IPS-NIHi11 (cell line): ENCODE data around the gene TCN2.
"Not testable (repeated sequence)": the region's sequence is repeated elsewhere in the genome, so short reads cannot be mapped to it uniquely, and the experiment has no call there.

Source experiments
- DNase-seq: peaks from one replicate; pipeline ENCODE4 v3.0.0; 2012; ENCODE audit warnings: mixed read lengths, low spot score

Gene TCN2

DNA sequence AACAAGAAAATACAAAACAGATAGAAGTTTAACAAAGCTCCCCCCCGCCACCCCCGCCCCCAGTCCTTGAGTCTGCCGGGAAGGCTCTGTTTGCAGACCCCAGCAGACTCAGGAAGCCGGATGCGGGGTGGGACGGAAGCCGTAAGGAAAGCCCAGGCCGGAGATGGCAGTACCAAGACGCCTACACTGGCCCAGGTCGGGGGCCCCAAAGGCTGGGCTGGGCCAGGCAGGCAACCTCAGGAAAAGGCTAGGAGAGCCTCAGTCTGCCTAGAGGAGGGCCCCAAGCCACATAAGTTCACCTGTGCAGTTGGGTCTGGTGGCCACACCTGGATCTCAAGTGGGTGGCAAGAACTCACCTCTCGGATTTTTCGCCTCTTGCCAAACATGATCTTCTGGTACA lies 28.5 kb upstream of the TCN2 start:
- DNase-seq: no peak

DNA sequence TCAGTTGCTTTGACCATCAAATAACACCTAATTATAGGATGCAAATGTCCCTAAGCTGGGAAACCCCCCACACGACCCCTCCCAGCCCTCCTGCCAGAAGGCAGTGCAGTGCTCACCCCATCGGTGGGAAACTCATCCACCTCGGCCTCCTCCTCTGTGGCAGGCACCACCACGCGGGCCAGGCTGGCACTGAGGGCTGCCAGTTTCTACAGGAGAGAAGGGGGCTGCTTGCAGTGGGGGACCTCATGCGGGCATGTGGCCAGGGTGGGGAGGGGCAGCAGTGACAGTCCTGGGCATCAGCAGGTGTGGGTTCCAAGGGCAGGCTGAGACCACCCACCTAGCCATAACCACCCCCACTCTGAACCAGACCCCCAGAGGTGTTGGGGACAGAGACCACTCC lies 26.1 kb upstream of the TCN2 start:
- no peak for DNase-seq

DNA sequence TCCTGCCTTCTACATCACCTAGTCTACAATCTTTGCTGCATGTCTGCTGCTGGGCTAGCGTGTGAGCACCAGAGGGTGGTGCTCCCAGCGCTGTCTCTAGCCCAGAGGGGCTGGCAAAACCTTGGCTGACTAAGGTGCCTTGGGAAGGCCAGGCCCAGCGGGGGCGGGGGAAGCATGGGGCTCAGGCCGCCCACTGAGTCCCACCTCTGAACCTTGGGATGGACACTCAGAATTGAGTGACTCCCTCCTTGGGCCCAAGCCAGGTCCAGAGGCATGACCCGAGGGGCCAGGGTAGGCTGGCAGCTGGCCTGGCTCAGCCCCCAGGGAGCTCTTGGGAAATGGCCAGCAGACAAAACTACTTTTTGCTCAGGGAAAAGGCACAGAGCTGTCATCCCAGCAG lies 24.9 kb upstream of the TCN2 start:
- DNase-seq: no peak

DNA sequence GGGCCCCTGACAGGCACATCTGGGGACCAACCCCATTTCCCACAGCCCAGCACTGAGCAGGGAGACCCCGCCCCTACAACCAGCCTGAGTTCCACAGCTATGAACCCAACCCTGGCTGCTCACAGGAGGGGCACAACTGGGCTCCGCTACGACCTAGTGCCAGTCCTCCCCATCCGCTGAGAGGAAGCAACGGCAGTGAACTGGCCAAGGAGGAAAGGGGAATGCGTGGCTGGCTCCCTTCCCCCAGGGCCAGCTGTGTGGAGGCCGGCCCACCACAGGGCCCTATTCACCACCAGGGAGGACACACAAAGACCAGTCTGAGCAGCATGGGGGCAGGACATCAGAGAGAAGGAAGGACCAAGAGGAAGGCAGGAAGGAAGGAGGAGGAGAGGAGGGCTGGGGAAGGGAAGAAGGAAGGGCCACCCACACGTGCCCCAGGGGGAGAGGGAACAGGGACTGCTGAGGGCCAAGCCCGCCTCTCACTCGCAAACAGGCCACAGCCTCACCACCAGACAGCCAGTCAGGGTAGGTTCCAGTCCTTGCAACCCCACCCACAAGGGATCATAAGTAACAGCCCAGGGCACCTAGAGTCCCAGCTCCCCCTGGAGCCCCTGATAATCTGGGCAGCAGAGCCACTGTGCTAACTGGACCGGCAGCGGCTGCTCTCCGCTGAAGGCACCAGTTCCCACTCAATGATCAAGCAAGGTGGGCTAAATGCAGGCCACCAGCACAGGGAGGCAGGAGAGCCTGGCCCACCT lies 24.0 kb upstream of the TCN2 start:
- DNase-seq: no peak

DNA sequence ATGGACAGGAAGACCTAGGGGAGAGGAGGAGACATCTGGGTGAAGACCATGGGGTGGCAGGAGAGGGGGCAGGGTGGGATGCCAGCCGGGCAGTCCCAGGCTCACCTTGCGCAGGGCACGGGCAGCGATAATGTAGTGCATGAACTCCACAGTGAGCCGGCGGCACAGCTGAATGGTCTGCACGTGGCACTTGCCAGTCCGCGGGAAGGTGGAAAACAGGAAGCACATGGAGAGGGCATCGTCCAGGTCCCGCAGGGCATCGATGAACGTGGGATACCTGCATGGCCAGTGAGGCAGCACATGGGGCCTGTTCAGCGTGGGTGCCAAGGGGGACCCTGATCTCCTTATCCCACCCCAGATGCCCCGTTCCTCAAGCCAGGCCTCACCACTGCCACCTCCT lies 22.5 kb upstream of the TCN2 start:
- DNase-seq: no peak

DNA sequence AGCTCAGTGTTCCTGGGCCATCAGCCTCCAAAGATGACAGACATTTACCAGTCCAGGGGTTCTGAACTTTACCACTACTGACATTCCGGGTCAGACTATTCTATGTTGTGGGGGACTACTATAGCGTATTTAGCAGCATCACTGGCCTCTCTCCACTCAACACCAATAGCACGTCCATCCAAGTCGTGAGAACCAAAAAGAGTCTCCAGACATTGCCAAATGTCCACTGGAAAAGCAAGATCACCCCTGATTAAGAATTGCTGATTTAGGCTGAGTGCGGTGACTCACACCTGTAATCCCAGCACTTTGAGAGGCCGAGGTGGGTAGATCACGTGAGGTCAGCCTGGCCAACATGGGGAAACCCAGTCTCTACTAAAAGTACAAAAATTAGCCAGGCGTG lies 20.6 kb upstream of the TCN2 start:
- DNase-seq: no peak

DNA sequence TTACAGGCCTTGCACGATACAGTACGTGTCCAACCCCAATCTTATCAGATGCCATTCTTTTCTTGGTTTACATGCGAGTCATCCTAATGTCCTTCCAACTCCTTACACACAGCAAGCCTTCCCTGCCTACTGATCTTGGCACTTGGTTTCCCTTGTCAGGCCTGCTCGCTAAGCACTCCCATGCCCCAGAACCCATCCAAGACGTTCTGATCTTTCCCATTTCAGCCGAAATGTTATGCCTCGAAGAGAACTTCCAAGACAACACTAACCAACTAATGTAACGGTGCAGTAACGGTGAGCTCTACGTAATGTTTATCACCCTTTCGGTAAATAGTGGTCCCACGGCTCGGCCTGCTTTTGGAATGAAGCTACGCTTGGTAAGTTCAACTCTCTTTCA lies 15.8 kb upstream of the TCN2 start:
- DNase-seq: no peak

DNA sequence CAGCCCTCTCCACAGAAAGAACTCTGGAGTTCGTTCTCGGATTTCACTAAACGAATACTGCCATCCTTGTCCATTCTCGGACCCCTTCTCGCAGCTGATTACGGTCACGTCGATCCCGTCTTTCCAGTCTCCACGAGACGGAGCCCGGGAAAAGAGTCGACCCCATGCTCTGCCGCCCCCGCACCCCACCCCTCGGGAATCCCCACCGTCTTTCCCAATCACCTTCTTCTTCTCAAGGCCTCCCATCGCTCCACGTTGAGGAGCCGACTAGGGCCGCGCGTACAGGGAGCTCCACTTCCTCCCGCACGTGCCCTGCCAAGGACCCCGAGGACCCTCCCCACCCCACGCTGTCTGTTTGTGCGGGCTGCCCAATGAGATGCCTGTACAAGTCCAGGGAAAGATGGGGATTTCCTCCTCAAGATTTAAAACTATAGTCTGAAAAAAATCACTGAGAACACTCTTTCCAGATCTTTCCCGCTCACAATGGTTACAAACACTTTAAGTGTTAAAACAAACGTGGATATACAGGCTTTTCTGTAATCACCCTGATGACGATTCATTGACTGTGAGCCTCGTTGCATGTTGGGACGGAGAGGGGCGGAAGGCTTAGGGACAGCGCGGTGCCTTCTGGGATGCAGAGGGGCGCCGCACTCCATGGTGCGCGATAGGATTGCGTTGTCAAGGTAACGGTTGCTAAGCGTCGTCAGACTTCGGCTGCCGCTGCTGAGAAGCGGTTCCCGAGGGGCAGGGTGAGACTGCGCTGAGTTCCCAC lies 15.2 kb upstream of the TCN2 start, which contains the start of gene PES1:
TSS of gene PES1 (minus strand) at position 323 of the 772 bp plus-strand sequence. CDS start at position 246, 77 bp downstream.
- DNase-seq: peak; percentile 96

DNA sequence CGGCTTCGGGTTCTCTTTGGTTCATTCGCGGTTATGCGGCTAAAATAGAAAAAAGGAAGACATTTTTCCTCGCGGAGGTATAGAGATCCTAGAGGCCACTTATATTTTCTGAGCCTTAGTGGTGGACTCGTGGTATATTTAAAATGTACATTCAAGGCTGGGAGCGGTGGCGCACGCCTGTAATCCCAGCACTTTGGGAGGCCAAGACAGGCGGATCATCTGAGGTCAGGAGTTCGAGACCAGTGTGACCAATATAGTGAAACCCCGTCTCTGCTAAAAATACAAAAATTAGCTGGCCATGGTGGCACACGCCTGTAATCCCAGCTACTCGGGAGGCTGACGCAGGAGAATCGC lies 14.6 kb upstream of the TCN2 start:
- not testable (repeated sequence) for DNase-seq

DNA sequence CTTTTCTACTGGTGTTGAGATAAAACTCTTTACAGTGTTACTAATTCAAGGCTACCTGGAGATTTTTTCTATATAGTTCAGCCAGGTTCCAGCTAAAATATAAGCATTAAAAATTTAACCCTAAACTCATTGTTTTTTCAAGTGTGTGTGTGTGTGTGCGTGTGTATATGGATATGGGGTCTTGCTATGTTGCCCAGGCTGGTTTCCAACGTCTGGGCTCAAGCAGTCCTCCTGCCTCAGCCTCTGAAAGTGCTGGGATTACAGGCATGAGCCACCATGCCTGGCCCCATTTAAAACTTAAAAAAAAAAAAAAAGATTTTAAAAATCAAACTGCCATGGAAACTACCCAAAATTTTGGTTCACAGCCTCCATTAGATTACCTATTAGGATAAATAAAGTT lies 10.8 kb upstream of the TCN2 start:
- no peak for DNase-seq

DNA sequence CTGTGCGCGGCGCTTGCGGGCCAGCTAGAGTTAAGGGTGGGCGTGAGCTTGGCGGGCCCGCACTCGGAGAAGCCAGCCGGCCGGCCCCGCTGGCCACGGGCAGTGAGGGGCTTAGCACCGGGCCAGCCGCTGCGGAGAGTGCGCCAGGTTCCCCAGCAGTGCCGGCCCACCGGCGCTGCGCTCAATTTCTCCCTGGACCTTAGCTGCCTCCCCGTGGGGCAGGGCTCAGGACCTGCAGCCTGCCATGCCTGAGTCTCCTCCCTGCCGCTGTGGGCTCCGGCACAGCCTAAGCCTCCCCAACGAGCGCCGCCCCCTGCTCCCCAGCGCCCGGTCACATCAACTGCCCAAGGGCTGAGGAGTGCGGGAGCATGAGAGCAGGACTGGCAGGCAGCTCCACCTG lies 10.1 kb upstream of the TCN2 start:
- DNase-seq: no peak

DNA sequence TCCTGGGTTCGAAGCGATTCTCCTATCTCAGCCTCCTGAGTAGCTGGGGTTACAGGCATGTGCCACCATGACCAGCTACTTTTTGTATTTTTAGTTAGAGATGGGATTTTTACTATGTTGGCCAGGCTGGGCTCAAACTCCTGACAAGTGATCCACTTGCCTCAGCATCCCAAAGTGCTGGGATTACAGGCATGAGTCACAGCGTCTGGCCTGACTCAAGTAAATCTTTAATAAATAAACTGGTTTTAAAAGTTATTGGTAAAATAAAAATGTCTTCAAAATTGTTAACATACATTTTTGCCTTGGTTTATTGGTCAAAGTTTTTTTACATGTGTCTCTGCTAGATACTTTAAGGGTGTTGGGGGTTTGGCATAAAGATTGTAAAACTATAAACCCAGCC lies 8.0 kb upstream of the TCN2 start:
- no peak for DNase-seq

DNA sequence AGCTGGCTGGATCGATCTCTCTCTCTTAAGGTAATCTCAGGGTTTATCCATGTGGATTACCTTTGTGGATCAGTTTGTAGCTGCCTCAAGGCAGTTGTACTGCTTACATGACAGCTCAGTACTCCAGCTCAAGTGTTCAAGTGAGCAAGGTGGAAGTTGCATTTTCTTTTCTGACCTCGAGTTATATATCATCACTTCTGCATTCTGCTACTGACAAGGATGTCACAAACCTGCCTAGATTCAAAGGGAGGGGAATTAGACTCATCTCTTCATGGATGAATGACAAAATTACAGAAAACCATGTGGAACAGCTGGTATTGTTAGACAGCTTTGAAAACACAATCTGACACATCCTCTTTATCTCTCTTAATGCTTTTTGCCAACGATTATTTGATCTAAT lies 6.1 kb upstream of the TCN2 start:
- DNase-seq: no peak

DNA sequence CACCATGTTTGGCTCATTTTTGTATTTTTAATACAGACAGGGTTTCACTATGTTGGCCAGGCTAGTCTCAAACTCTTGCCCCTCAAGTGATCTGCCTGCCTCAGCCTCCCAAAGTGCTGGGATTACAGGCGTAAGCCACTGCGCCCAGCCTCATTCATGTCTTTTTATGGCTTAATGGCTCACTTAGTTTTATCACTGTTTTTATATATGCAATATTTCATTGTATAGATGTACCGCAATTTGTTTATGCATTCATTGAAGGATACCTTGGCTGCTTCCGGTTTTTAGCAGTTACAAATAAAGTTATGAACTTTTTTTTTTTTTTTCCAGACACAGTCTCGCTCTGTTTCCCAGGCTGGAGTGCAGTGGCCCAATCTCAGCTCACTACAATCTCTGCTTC lies 5.5 kb upstream of the TCN2 start:
- no peak for DNase-seq

DNA sequence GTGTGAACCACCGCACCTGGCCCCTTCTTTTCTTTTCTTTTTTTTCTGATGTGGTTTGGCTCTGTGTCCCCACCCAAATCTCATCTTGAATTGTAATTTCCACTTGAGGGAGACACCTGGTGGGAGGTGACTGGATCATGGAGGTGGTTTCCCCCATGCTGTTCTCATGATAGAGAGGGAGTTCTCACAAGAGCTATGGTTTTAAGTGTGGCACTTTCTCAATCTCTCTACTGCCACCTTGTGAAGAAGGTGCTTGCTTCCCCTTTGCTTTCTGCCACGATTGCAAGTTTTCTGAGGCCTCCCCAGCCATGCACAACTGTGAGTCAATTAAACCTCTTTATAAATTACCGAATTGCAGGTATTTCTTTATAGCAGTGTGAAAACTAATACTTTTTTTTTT lies 4.9 kb upstream of the TCN2 start:
- no peak for DNase-seq

DNA sequence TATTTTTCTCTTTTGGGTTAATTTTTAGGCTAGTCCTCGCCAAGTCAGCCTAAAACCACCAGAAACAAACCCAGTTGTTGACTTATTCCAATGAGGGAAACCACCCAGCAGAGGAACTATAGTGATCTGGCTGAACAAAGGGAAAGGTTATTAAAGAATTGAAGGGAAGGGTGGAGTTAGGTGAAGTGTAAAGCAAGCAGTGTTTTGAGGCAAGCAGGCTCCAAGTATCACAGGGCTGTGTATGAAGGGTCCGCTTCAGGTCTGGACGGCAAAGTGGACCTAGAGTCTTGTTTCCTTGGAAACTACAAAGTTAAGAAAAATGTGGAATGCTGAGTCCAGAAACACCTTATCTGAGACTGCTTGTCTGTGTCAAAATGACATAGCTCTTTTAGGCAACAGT lies 3.2 kb upstream of the TCN2 start:
- DNase-seq: no peak

DNA sequence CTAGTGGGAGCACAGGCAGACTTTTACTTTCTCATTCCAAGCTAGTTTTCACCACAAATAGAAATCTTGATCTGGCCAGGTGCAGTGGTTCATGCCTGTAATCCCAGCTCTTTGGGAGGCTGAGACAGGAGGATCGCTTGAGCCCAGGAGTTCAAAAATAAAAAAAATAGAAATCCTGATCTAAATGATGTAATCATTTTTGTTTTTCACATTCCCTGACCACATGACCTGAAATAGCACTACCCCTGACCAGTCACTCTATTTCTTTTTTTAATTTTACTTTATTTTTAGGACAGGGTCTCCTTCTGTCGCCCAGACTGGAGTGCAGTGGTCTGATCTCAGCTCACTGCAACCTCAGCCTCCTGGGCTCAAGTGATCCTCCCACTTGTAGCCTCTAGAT lies 2.3 kb upstream of the TCN2 start:
- DNase-seq: no peak

DNA sequence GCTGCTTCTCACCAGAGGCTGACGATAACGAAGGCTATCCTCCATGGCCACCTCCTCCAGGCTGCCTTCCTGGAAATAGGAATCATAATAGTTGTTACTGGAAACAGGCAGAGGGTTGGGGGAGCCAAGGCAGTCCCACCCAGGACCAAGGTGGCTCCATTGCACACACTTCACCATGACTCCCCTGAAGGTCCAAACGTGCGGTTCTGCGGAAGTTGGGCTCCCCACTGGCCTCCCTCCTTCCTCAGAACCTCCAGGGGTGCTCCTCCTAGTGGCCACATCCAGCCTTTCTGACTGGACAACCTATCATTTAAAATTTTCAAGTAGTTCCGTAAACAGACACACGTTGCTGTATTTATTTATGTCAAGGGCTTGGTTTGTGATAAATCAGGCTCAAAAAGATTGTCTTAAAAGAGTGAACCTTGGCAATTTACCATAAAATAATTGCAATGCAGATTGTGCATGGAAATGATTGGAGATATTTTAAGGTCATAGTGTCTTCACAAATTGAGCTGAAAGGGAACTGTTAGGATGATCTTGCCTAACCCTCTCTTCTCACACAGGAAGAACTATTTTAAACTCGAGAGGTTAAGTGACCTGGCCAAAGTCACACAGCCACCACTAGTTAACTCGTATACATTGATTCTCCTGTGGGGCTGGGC lies 1.4 kb upstream of the TCN2 start:
- DNase-seq: peak; percentile 54

DNA sequence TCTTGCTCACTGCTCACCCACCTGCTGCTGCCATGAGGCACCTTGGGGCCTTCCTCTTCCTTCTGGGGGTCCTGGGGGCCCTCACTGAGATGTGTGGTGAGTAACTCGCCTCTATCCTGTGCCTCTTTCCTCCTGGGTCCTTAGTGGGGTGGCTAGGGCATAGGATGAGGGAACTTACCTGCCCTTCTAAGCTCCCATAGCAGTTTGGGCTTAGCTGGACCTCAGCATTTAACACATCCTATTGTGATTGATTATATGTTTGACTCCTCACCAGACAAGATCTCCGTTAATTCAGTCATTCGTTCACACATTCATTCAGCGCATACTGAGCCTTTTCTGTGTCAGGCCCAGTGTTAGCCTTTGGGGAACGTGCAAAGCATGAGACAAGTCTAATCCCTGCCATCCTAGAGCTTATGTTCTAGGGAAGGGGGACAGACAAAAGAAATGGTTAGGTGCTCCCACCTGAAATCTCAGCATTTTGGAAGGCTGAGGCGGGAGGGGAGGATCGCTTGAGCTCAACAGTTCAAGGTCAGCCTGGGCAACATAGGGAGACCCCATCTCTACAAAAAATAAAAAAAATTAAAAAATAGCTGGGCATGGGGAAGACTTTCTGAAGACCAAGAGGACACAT lies 441 bp downstream of the TCN2 start:
- DNase-seq: no peak

DNA sequence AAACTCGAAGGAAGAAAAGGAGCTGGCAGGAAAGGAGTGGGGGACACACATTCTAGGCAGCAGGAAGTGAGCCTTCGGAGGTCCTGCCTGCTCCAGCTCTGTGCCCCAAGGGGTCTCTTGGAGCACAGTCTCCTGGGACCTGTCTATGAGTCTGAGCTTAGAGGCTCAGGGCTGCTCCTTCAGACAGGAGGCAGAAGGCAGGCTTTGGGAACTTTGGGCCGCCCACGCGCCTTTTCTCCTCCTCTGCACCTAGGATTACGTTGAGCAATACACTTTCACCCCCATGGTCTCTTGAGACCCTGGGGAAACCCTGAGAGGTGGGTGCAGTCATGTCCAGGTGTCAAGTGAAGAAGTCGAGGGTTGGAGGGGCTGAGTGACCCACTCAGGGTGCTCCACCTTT lies 965 bp downstream of the TCN2 start:
- no peak for DNase-seq

DNA sequence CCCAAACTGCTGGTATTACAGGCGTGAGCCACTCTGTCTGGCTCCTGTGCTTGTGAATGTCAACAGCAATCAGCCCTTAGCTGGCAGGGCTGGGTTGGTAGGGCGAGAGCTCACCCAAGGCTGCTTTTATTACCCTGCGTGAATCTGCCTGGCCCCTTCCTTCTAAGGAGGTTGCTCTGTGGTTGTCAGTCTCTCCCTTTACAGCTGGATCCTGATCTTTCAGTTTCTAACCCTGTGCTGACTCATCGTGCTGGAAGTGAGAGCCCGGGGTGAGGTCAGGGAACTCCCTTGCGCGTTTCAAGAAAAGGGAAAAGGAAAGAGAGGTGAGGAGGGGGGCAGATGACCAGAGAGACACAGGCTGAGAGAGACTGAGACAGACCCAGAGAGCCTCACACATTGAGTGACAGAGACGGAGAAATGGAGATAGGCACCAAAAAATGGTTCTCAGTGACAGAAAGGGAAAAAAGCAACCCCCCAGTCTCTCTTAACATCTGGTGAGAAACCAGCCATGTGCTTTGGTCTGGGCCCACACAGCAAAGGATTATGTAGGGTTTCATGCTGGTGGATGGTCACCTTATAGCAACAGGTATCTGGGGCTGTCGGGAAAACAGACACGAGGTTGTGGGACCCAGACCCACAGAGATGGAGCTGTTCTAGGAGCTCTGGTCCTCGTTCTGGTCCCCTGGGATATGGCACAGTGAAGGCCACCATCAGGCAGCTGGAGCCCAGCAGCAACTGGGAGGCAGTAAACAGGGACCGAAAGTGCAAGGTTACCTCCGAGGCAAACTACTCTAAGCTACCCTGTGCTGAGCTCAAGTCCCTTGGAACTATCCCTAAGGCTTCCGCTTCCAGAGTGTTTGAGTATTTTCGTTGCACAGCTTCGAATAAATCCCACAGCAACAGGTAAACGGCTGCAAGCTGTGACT lies 2.5 kb downstream of the TCN2 start:
- DNase-seq: no peak

DNA sequence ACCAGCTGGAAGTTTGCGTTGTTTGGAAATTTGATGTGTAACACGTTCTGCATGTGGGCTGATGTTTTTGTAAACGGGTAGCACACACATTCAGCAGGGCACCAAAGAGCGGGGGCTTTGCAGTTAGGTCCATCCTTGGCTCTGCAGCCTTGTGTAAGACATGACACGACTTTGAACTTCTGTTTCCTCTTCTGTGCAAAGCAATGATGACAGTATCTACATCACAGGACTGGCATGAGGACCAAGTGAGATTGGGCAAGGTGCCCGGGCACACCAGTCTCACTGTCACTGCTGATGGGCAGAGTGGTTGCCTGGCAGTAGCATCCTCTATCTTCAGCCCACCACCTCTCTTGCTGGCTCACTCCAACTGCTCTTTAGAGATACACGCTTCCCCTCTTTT lies 3.3 kb downstream of the TCN2 start:
- no peak for DNase-seq
